GM12878 (cell line): ENCODE data around the gene IFRD1. TPM values are rescaled to one million over a fixed set of nuclear protein-coding genes. Genes with fewer than 3 reads are reported as not detected.

ENCODE experiments used
- ATAC-seq: fragments of 200-7000 bp; cut with Tn5 transposase; 3 replicates; pipeline ENCODE4 v1.9.1; 2020; ENCODE audit warnings: mild to moderate bottlenecking, moderate library complexity
- BruUV-seq: library from RNA; stranded (reverse); fragments of 400-500 nt; replicated peaks from 2 replicates; lab custom pipeline; 2021; lab: Mats Ljungman, UMichigan
- CTCF ChIA-PET: fragments of 300-600 bp; sonication (Branson Sonifier 250); formaldehyde crosslinking; extraction: SDS; loops from one replicate; lab custom pipeline; 2021; ENCODE audit warnings: inconsistent platforms; lab: Yijun Ruan, JAX
- POLR2A ChIA-PET: fragments of 350-600 bp; formaldehyde crosslinking; extraction: SDS; loops from one replicate; lab custom pipeline; 2021; ENCODE audit warnings: inconsistent platforms; lab: Charles Lee
- RAD21 ChIA-PET: fragments of 300-600 bp; sonication (Branson Sonifier 250); formaldehyde crosslinking; loops from one replicate; lab custom pipeline; 2023; ENCODE audit warnings: antibody characterized with exemption; ENCODE audit not compliant: unreplicated experiment; lab: Charles Lee
- SMC1A ChIA-PET: fragments of 300-600 bp; sonication (Branson Sonifier 250); formaldehyde crosslinking; loops from one replicate; lab custom pipeline; 2023; ENCODE audit not compliant: unreplicated experiment, uncharacterized antibody; lab: Charles Lee
- DNase-seq: peaks from one replicate; pipeline ENCODE4 v3.0.0-alpha.2; 2011; ENCODE audit warnings: low read depth, low spot score
- FAIRE-seq: peaks from 3 replicates; lab custom pipeline; 2011; peaks lifted over from hg19 to GRCh38; lab: Jason Lieb, UNC
- H2AFZ ChIP-seq: 2 replicates; pipeline ENCODE4 v1.6.0; 2011; ENCODE audit warnings: low read depth, low read length, control low read depth; ENCODE audit not compliant: control insufficient read depth
- H3K27ac ChIP-seq: 2 replicates; pipeline ENCODE4 v1.5.1; 2011; ENCODE audit warnings: control low read depth; ENCODE audit not compliant: control insufficient read depth, insufficient read depth
- H3K27me3 ChIP-seq, 2 experiments: replicated peaks in 1 of 2; 2 replicates each; pipeline versions ENCODE4 v1.6.0 to v1.6.1; 2011; ENCODE audit warnings: low read length in 1 of 2; ENCODE audit not compliant: control insufficient read depth in 2 of 2, insufficient read depth in 2 of 2
- H3K36me3 ChIP-seq, 2 experiments: 2 replicates each; pipeline ENCODE4 v1.5.1; 2011; ENCODE audit warnings: low read length in 1 of 2; ENCODE audit not compliant: control insufficient read depth in 2 of 2, insufficient read depth in 2 of 2
- H3K4me1 ChIP-seq: 2 replicates; pipeline ENCODE4 v1.6.1; 2011; ENCODE audit warnings: mild to moderate bottlenecking, low read length, moderate library complexity, mixed read lengths; ENCODE audit not compliant: control insufficient read depth, insufficient read depth
- H3K4me2 ChIP-seq: 2 replicates; pipeline ENCODE4 v1.6.0; 2011; ENCODE audit warnings: control low read depth; ENCODE audit not compliant: control insufficient read depth, insufficient read depth
- H3K4me3 ChIP-seq: fragments of 200-600 bp; sonication (generic); 2 replicates; pipeline ENCODE4 v1.5.1; 2016
- H3K79me2 ChIP-seq: 2 replicates; pipeline ENCODE4 v1.6.0; 2011; ENCODE audit warnings: low read length; ENCODE audit not compliant: control insufficient read depth, insufficient read depth
- H3K9ac ChIP-seq: 2 replicates; pipeline ENCODE4 v1.8.0; 2011; ENCODE audit warnings: low read length, control low read depth, mixed read lengths; ENCODE audit not compliant: control insufficient read depth, insufficient read depth
- H3K9me3 ChIP-seq: replicated peaks from 3 replicates; pipeline ENCODE4 v1.5.1; 2011; ENCODE audit warnings: mild to moderate bottlenecking, low read length; ENCODE audit not compliant: control insufficient read depth, insufficient read depth
- H4K20me1 ChIP-seq: 2 replicates; pipeline ENCODE4 v1.6.0; 2011; ENCODE audit not compliant: control insufficient read depth, insufficient read depth
- BHLHE40 ChIP-seq, 2 experiments: fragments of 450-650 bp in 1 of 2; IDR thresholded peaks; 2 replicates each; pipeline ENCODE4 v1.6.1; 2011 to 2017; ENCODE audit warnings: low read depth in 2 of 2, borderline replicate concordance in 1 of 2, improper control_type of control experiment in 1 of 2, low read length in 1 of 2, mild to moderate bottlenecking in 1 of 2
- CBFB ChIP-seq: IDR thresholded peaks from 2 replicates; pipeline ENCODE4 v1.6.1; 2016; ENCODE audit warnings: antibody characterized with exemption, low read depth
- ESRRA ChIP-seq: IDR thresholded peaks from 2 replicates; pipeline ENCODE4 v1.6.1; 2012; ENCODE audit warnings: mild to moderate bottlenecking, low read length, improper control_type of control experiment
- ETV6 ChIP-seq, 2 experiments: fragments of 450-650 bp in 1 of 2; IDR thresholded peaks in 1 of 2; conservative IDR thresholded peaks in 1 of 2; 2 replicates each; pipeline ENCODE4 v1.6.1; 2014; ENCODE audit warnings: antibody characterized with exemption in 1 of 2, borderline replicate concordance in 1 of 2, low read depth in 1 of 2, mild to moderate bottlenecking in 1 of 2, moderate library complexity in 1 of 2
- IRF3 ChIP-seq: fragments of 450-650 bp; IDR thresholded peaks from 2 replicates; pipeline ENCODE4 v1.6.1; 2014; ENCODE audit warnings: mild to moderate bottlenecking
- MEF2B ChIP-seq: fragments of 450-650 bp; IDR thresholded peaks from 2 replicates; pipeline ENCODE4 v1.6.1; 2018; ENCODE audit warnings: mild to moderate bottlenecking, moderate library complexity; ENCODE audit not compliant: partially characterized antibody, poor library complexity, severe bottlenecking
- MTA3 ChIP-seq: IDR thresholded peaks from 2 replicates; pipeline ENCODE4 v1.6.1; 2012; ENCODE audit warnings: low read length, inconsistent platforms, borderline replicate concordance
- NBN ChIP-seq: fragments of 450-650 bp; IDR thresholded peaks from 2 replicates; pipeline ENCODE4 v1.6.1; 2016
- NFYB ChIP-seq: IDR thresholded peaks from 2 replicates; pipeline ENCODE4 v1.6.1; 2011; ENCODE audit warnings: low read depth, mild to moderate bottlenecking, low read length, improper control_type of control experiment, moderate library complexity; ENCODE audit not compliant: insufficient read depth
- NR2C2 ChIP-seq: IDR thresholded peaks from 2 replicates; pipeline ENCODE4 v1.6.1; 2011; ENCODE audit warnings: borderline replicate concordance, low read depth; ENCODE audit not compliant: control insufficient read depth, insufficient read length
- PML ChIP-seq: IDR thresholded peaks from 2 replicates; pipeline ENCODE4 v1.6.1; 2012; ENCODE audit warnings: low read length, inconsistent platforms
- RAD51 ChIP-seq: fragments of 450-650 bp; IDR thresholded peaks from 2 replicates; pipeline ENCODE4 v1.6.1; 2016; ENCODE audit warnings: moderate library complexity, mild to moderate bottlenecking, inconsistent platforms
- SREBF2 ChIP-seq: IDR thresholded peaks from 2 replicates; pipeline ENCODE4 v1.6.1; 2012; ENCODE audit warnings: mild to moderate bottlenecking, low read length
- TBL1XR1 ChIP-seq: IDR thresholded peaks from 2 replicates; pipeline ENCODE4 v1.6.1; 2012; ENCODE audit warnings: low read depth, low read length, improper control_type of control experiment
- YBX1 ChIP-seq: fragments of 450-650 bp; IDR thresholded peaks from 2 replicates; pipeline ENCODE4 v1.6.1; 2016; ENCODE audit warnings: antibody characterized with exemption
- ZSCAN29 ChIP-seq: fragments of 450-650 bp; IDR thresholded peaks from 2 replicates; pipeline ENCODE4 v1.6.1; 2017; ENCODE audit warnings: mild to moderate bottlenecking, moderate library complexity
- WGBS: methylation state at CpG from one replicate; pipeline ENCODE4 v1.1.6; 2016; ENCODE audit warnings: low lambda C conversion rate; ENCODE audit not compliant: insufficient replicate concordance, insufficient coverage; ENCODE audit errors: missing lambda C conversion rate; 5-methylcytosine and 5-hydroxymethylcytosine counted together
- in situ Hi-C: fragments of 300-500 bp; cut with MboI; formaldehyde crosslinking; loops from 9 replicates; pipeline ENCODE4 v1.14.3; 2018; ENCODE audit warnings: mixed read lengths
- intact Hi-C: fragments of 100-400 bp; cut with micrococcal nuclease; formaldehyde crosslinking; loops from one replicate; pipeline ENCODE4 v1.14.2; 2022; ENCODE audit not compliant: unreplicated experiment
- polyA plus RNA-seq, 11 experiments: library from polyadenylated mRNA; depleted of rRNA in 4 of 11; unstranded in 6 of 11; stranded (reverse) in 5 of 11; fragments of >200 nt; fragmentation: Nextera tagmentation in 4 of 11; fragmentation: Illumina TruSeq in 1 of 11; extraction: Ambion mirVana in 4 of 11; extraction: Trizol in 1 of 11; gene quantifications; 1 replicate in 1 of 11; 2 replicates in 10 of 11; pipeline versions ENCODE4 v1.2.1 to v1.2.3, GENCODE V29; 2011 to 2016; ENCODE audit warnings: inconsistent platforms in 2 of 11, missing spikeins in 2 of 11, low read depth in 1 of 11
- total RNA-seq, 4 experiments: library from RNA; depleted of rRNA in 3 of 4; stranded (reverse); fragments of >200 nt in 3 of 4; fragmentation: Illumina TruSeq in 1 of 4; extraction: Trizol in 1 of 4; gene quantifications; 2 replicates each; pipeline versions ENCODE4 v1.2.1 to v1.2.3, GENCODE V29; 2013 to 2021
- TF ChIP-seq, protein P1 (sequence below): IDR thresholded peaks from 2 replicates; pipeline ENCODE4 v1.6.1; 2012; ENCODE audit warnings: low read depth, low read length, improper control_type of control experiment

Gene IFRD1
- total and polyA plus RNA-seq, 10 of the 15 experiments (the other 5 are each of a cell fraction or from before 2014, with no cell fraction given): 9.6 to 31.1 (median 19.9) TPM

DNA sequence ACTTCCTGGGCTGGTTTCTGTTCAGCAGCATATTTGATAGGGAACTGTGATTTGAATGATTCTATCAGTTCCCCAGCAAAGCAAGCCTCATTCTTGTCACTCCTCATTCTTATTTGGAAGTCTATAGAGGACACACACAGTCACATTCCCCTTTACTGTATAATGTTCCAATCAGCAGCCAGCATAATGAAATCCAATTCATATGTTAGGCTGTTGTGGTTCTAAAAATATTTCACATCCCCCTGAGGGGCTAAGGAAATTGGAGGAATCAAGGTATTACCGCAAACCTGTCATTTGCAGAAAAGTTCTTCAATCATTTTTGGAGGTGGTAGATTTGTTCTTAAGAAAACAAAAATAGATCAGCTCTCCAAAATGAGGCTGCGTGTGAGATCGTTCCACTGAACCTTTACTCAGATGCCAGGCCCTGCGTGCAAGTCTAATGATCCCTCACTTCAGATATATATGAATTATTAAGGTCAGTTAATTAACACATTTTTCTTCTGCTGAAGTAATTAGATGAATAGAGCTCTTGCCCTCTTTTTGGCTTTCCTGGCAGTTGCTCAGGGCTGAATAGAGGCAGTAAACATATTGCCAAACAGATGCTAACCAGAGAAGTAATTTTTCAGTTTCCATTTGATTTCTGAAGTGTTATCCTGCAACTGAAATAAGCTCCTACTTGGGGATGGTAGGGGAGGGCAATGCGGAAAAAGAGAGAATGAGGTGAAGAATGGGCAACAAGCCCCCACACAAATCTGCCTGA, 62.4 kb downstream of the IFRD1 start:
- H4K20me1 ChIP-seq: no peaks in the 10 kb centered on the region
- TF ChIP-seq NFYB (no peak), BHLHE40 (IDR thresholded peaks at IDR 0.05; ENCODE audit: borderline replicate concordance in 1 of 2, low read depth in 2 of 2, low read length in 1 of 2) (no peak), ETV6 (conservative IDR thresholded peaks at IDR 0.05 in 1 of 2, IDR thresholded peaks at IDR 0.05 in 1 of 2; ENCODE audit: borderline replicate concordance in 1 of 2, low read depth in 1 of 2) (no peak), TBL1XR1 (no peak), NBN (no peak), ZSCAN29 (no peak), PML (no peak), YBX1 (no peak), CBFB (no peak), MTA3 (no peak), IRF3 (no peak), RAD51 (no peak), SREBF2 (no peak), NR2C2 (no peak), MEF2B (no peak), ESRRA (no peak)
- TF ChIP-seq, protein P1, sequence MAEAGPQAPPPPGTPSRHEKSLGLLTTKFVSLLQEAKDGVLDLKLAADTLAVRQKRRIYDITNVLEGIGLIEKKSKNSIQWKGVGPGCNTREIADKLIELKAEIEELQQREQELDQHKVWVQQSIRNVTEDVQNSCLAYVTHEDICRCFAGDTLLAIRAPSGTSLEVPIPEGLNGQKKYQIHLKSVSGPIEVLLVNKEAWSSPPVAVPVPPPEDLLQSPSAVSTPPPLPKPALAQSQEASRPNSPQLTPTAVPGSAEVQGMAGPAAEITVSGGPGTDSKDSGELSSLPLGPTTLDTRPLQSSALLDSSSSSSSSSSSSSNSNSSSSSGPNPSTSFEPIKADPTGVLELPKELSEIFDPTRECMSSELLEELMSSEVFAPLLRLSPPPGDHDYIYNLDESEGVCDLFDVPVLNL: no peak
- no peak for ATAC-seq
- H3K27me3 ChIP-seq: no peaks in the 10 kb centered on the region; a peak in 1 of 4 replicates
- no peak overlapping the region for H3K27ac ChIP-seq
- H3K4me3 ChIP-seq: no peak overlapping the region
- no peak overlapping the region for H3K9ac ChIP-seq
- H3K4me2 ChIP-seq: no peak overlapping the region
- H3K36me3 ChIP-seq: no peaks in the 10 kb centered on the region
- 73% methylated on average over 5 of the region's 5 CpGs for WGBS
- peaks cover 9% of the 10 kb centered on the region; the same call in 1 of the 2 replicates for H3K4me1 ChIP-seq
- ChIA-PET SMC1A (interaction anchor here (1.2 kb wide), 1 partner anchor 16 kb away, joined by 3 read pairs; no protein-coding TSS in a partner anchor), CTCF (no interaction called here), POLR2A (no interaction called here), RAD21 (no interaction called here)
- H3K79me2 ChIP-seq: no peaks in the 10 kb centered on the region
- no peaks in the 10 kb centered on the region for H3K9me3 ChIP-seq
- no TSS peak for BruUV-seq
- no peak overlapping the region for H2AFZ ChIP-seq
- in situ Hi-C loops: no loop called here
- intact Hi-C loops: no loop called here
- FAIRE-seq: no peak
- DNase-seq: no peak
